K562 (cell line): ENCODE measurements around the gene ZC3H18. TPM values are rescaled to one million over a fixed set of nuclear protein-coding genes. Genes with fewer than 3 reads are reported as not detected.

Source experiments
- ATAC-seq: fragments of 200-7000 bp; cut with Tn5 transposase; 3 replicates; pipeline ENCODE4 v1.9.1; 2020; ENCODE audit warnings: moderate library complexity
- BruUV-seq: library from RNA; stranded (reverse); fragments of 400-500 nt; replicated peaks from 2 replicates; lab custom pipeline; 2021; lab: Mats Ljungman, UMichigan
- CTCF ChIA-PET: fragments of 300-600 bp; formaldehyde crosslinking; extraction: SDS; loops from one replicate; lab custom pipeline; 2021; ENCODE audit warnings: low intra/inter-chr PET ratio; lab: Yijun Ruan, JAX
- POLR2A ChIA-PET: fragments of 300-600, 350-650 bp; sonication (Branson Sonifier 250); formaldehyde crosslinking; extraction: SDS; loops from one replicate; lab custom pipeline; 2021; ENCODE audit warnings: antibody characterized with exemption, inconsistent platforms; lab: Yijun Ruan, JAX
- DNase-seq, 4 experiments: peaks; one replicate each; pipeline versions ENCODE4 v3.0.0 to v3.0.0-alpha.2; 2011 to 2018; ENCODE audit warnings: low spot score in 3 of 4, mixed read lengths in 3 of 4; ENCODE audit errors: extremely low read depth in 1 of 4
- FAIRE-seq: peaks from 2 replicates; lab custom pipeline; 2011; peaks lifted over from hg19 to GRCh38; lab: Jason Lieb, UNC
- H2AFZ ChIP-seq: 2 replicates; pipeline ENCODE4 v1.6.0; 2011; ENCODE audit warnings: low read depth, low read length, control low read depth, inconsistent platforms
- H3K27ac ChIP-seq: fragments of 200-600 bp; 3 replicates; pipeline ENCODE4 v1.8.0; 2011; ENCODE audit warnings: low read depth, mild to moderate bottlenecking, control low read depth, inconsistent platforms, low read length, moderate library complexity, mixed read lengths; ENCODE audit errors: extremely low read depth
- H3K27me3 ChIP-seq, 2 experiments: fragments of 300-600 bp in 1 of 2; 2 replicates in 1 of 2; 3 replicates in 1 of 2; pipeline versions ENCODE4 v1.6.0 to v1.8.0; 2011; ENCODE audit warnings: inconsistent platforms in 2 of 2, low read length in 2 of 2, mild to moderate bottlenecking in 1 of 2, mixed read lengths in 1 of 2, moderate library complexity in 1 of 2; ENCODE audit not compliant: control insufficient read depth in 2 of 2, insufficient read depth in 2 of 2
- H3K36me3 ChIP-seq: fragments of 300-600 bp; 3 replicates; pipeline ENCODE4 v1.8.0; 2011; ENCODE audit warnings: mild to moderate bottlenecking, low read length, inconsistent platforms; ENCODE audit not compliant: control insufficient read depth, insufficient read depth
- H3K4me1 ChIP-seq, 2 experiments: fragments of 200-600 bp in 1 of 2; replicated peaks in 1 of 2; 2 replicates in 1 of 2; 3 replicates in 1 of 2; pipeline versions ENCODE4 v1.5.1 to v1.8.0; 2011; ENCODE audit warnings: inconsistent platforms in 2 of 2, low read length in 2 of 2, mild to moderate bottlenecking in 1 of 2, mixed read lengths in 1 of 2, moderate library complexity in 1 of 2; ENCODE audit not compliant: control insufficient read depth in 2 of 2, insufficient read depth in 2 of 2
- H3K4me2 ChIP-seq: 2 replicates; pipeline ENCODE4 v1.6.1; 2011; ENCODE audit warnings: low read length, control low read depth, inconsistent platforms, mixed read lengths; ENCODE audit not compliant: insufficient read depth
- H3K4me3 ChIP-seq: fragments of 200-600 bp; sonication (generic), shearing (Covaris generic); 2 replicates; pipeline ENCODE4 v1.5.1; 2016; ENCODE audit warnings: control low read depth, inconsistent platforms
- H3K79me2 ChIP-seq: fragments of 200-600 bp; 3 replicates; pipeline ENCODE4 v1.8.0; 2011; ENCODE audit warnings: low read length, inconsistent platforms; ENCODE audit not compliant: control insufficient read depth, insufficient read depth
- H3K9ac ChIP-seq, 2 experiments: 2 replicates each; pipeline versions ENCODE4 v1.6.0 to v1.6.1; 2011; ENCODE audit warnings: low read depth in 2 of 2, low read length in 2 of 2, control low read depth in 1 of 2, inconsistent platforms in 1 of 2, mild to moderate bottlenecking in 1 of 2, mixed read lengths in 1 of 2; ENCODE audit not compliant: insufficient read depth in 1 of 2
- H3K9me1 ChIP-seq: one replicate; pipeline ENCODE4 v1.6.0; 2011; ENCODE audit warnings: inconsistent platforms, mild to moderate bottlenecking, low read length, moderate library complexity; ENCODE audit not compliant: control insufficient read depth, insufficient read depth
- H3K9me3 ChIP-seq: replicated peaks from 2 replicates; pipeline ENCODE4 v1.5.1; 2011; ENCODE audit warnings: low read depth, low read length, inconsistent platforms; ENCODE audit not compliant: control insufficient read depth, insufficient read depth
- H4K20me1 ChIP-seq: replicated peaks from 2 replicates; pipeline ENCODE4 v1.6.1; 2011; ENCODE audit warnings: low read length, inconsistent platforms, mixed read lengths; ENCODE audit not compliant: control insufficient read depth, insufficient read depth
- NFRKB ChIP-seq: fragments of 450-650 bp; IDR thresholded peaks from 2 replicates; pipeline ENCODE4 v1.6.1; 2016; ENCODE audit warnings: low read depth
- NR1H2 ChIP-seq: sonication (generic); formaldehyde crosslinking; IDR thresholded peaks from 2 replicates; pipeline ENCODE4 v1.4.0; 2020; ENCODE audit warnings: mild to moderate bottlenecking, missing genetic modification reagents
- WGBS: fragments of 100-300 bp; shearing (Covaris generic); methylation state at CpG from one replicate; pipeline ENCODE4 v1.1.6; 2016; ENCODE audit warnings: low coverage, mixed read lengths; ENCODE audit not compliant: insufficient coverage; ENCODE audit errors: missing lambda C conversion rate; 5-methylcytosine and 5-hydroxymethylcytosine counted together
- in situ Hi-C: fragments of 300-500 bp; cut with MboI; formaldehyde crosslinking; loops from 4 replicates; pipeline ENCODE4 v1.15.0; 2018; ENCODE audit warnings: inconsistent platforms, mixed read lengths
- intact Hi-C: fragments of 100-400 bp; cut with micrococcal nuclease; formaldehyde crosslinking; loops from 2 replicates; pipeline ENCODE4 v1.14.2; 2022
- polyA plus RNA-seq, 8 experiments: library from polyadenylated mRNA; depleted of rRNA in 4 of 8; stranded (reverse) in 5 of 8; unstranded in 3 of 8; fragments of >200 nt; fragmentation: Nextera tagmentation in 2 of 8; fragmentation: Illumina TruSeq in 1 of 8; extraction: Ambion mirVana in 2 of 8; extraction: Trizol in 1 of 8; gene quantifications; 2 replicates each; pipeline versions ENCODE4 v1.2.1 to v1.2.3, GENCODE V29; 2011 to 2014; ENCODE audit warnings: inconsistent platforms in 1 of 8, missing spikeins in 1 of 8
- total RNA-seq, 7 experiments: library from RNA; depleted of rRNA in 6 of 7; stranded (reverse); fragments of >200 nt in 6 of 7; fragmentation: Illumina TruSeq in 2 of 7; extraction: Trizol in 2 of 7; gene quantifications; 2 replicates each; pipeline versions ENCODE4 v1.2.1 to v1.2.3, GENCODE V29; 2011 to 2021; ENCODE audit warnings: low replicate concordance in 1 of 7
- TF ChIP-seq, protein P1 (sequence below): fragments of 450-650 bp; conservative IDR thresholded peaks from 2 replicates; pipeline ENCODE4 v1.6.1; 2016; ENCODE audit warnings: missing genetic modification characterization, low read depth, mild to moderate bottlenecking, missing compliant biosample characterization, moderate library complexity
- TF ChIP-seq, protein P2 (sequence below): sonication (generic); formaldehyde crosslinking; IDR thresholded peaks from 2 replicates; pipeline ENCODE4 v1.8.0; 2022; ENCODE audit warnings: missing genetic modification reagents, mild to moderate bottlenecking, moderate library complexity, borderline replicate concordance

The ZC3H18 gene
- total and polyA plus RNA-seq, 9 of the 15 experiments (the other 6 are each of a cell fraction or from before 2014, with no cell fraction given): 1.7 to 88.7 (median 26.9) TPM

DNA sequence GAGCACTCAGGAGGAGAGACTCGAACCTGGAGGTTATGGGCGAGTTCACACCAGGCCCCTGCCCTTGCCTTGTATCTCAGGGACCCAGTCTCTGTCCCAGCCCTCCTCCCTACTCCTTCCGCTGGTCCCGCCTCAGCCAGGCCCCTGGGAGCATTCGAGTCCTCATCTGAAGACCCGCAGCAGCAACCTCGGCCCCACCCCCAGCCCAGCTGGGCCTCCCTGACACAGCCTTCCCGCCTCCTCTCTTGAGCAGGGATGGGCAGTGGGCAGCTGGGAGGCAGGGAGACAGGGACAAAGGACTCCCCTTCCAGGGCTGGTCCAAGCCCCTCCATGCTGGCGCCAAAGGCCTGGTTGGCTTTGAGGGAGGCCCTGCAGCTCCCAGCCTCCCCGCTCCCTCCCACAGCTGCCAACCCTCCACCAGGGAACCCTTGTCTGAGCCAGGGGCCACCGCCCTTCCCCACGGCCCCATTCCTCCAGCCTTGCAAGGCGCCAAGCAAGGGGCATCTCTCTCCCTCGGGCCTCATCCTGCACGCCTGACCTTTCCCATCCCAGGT is 15.4 kb upstream of the ZC3H18 start:
- FAIRE-seq (no peak), DNase-seq (peak in 1 of 4 experiments; percentile 26), ATAC-seq (no peak)
- 15% methylated on average over 14 of the region's 15 CpGs for WGBS
- Histone ChIP-seq H3K9me1 (no peaks in the 10 kb centered on the region), H3K9me3 (peaks cover 8% of the 10 kb centered on the region), H3K27me3 (peaks cover 13 to 35% of the 10 kb centered on the region in 2 experiments; a peak in 3 of 5 replicates), H3K36me3 (no peaks in the 10 kb centered on the region), H3K79me2 (no peaks in the 10 kb centered on the region), H3K27ac (no peak overlapping the region), H3K4me3 (no peak overlapping the region), H3K4me1 (peaks cover 19 to 54% of the 10 kb centered on the region in 2 experiments), H3K9ac (peak overlapping the region in 1 of 2 experiments; percentile 37; a peak in 1 of 4 replicates), H4K20me1 (no peaks in the 10 kb centered on the region; the same call in 1 of the 2 replicates), H2AFZ (no peak overlapping the region)
- CTCF ChIA-PET: no interaction called here
- POLR2A ChIA-PET: no interaction called here
- intact Hi-C loops (no loop called here), in situ Hi-C loops (no loop called here)
- TF ChIP-seq NFRKB (no peak), NR1H2 (no peak)
- TF ChIP-seq, protein P1, sequence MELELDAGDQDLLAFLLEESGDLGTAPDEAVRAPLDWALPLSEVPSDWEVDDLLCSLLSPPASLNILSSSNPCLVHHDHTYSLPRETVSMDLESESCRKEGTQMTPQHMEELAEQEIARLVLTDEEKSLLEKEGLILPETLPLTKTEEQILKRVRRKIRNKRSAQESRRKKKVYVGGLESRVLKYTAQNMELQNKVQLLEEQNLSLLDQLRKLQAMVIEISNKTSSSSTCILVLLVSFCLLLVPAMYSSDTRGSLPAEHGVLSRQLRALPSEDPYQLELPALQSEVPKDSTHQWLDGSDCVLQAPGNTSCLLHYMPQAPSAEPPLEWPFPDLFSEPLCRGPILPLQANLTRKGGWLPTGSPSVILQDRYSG (tag): no peak
- TF ChIP-seq, protein P2, sequence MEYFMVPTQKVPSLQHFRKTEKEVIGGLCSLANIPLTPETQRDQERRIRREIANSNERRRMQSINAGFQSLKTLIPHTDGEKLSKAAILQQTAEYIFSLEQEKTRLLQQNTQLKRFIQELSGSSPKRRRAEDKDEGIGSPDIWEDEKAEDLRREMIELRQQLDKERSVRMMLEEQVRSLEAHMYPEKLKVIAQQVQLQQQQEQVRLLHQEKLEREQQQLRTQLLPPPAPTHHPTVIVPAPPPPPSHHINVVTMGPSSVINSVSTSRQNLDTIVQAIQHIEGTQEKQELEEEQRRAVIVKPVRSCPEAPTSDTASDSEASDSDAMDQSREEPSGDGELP (CRISPR knock-in tag): peak; percentile 49; the same call in 1 of the 2 replicates
- TF ChIP-seq, all 486 proteins: peak for 1
- no peak overlapping the region for H3K4me2 ChIP-seq
- BruUV-seq: no TSS peak
